MCF 10A (cell line): ENCODE results near the gene MYOF. TPM values are rescaled to one million over a fixed set of nuclear protein-coding genes. Genes with fewer than 3 reads are reported as not detected.
A peak's percentile ranks its signal among the peaks of the same experiment; 100 is the strongest.

ENCODE experiments used
- BruUV-seq: library from RNA; stranded (reverse); fragments of 400-500 nt; replicated peaks from 2 replicates; lab custom pipeline; 2021; lab: Mats Ljungman, UMichigan
- CTCF ChIA-PET: fragments of 300-600 bp; sonication (Branson Sonifier 250); formaldehyde crosslinking; extraction: SDS; loops from one replicate; lab custom pipeline; 2021; ENCODE audit warnings: antibody characterized with exemption, inconsistent platforms; lab: Yijun Ruan, JAX
- POLR2A ChIA-PET: fragments of 300-600, 350-650 bp; sonication (Branson Sonifier 250); formaldehyde crosslinking; extraction: SDS; loops from one replicate; lab custom pipeline; 2020; ENCODE audit warnings: antibody characterized with exemption, inconsistent platforms; lab: Yijun Ruan, JAX
- DNase-seq: peaks from one replicate; pipeline ENCODE4 v3.0.0-alpha.2; 2018; ENCODE audit not compliant: unreplicated experiment
- H3K27ac Mint-ChIP-seq: one replicate; pipeline ENCODE4 v1.8.0; 2022; ENCODE audit warnings: mild to moderate bottlenecking, low read depth, mixed read lengths; ENCODE audit not compliant: unreplicated experiment
- H3K27me3 Mint-ChIP-seq: one replicate; pipeline ENCODE4 v1.8.0; 2022; ENCODE audit warnings: mixed read lengths; ENCODE audit not compliant: insufficient read depth, unreplicated experiment
- H3K36me3 Mint-ChIP-seq: one replicate; pipeline ENCODE4 v1.8.0; 2022; ENCODE audit warnings: mild to moderate bottlenecking, moderate library complexity, mixed read lengths; ENCODE audit not compliant: insufficient read depth, unreplicated experiment
- H3K4me1 Mint-ChIP-seq: one replicate; pipeline ENCODE4 v1.8.0; 2022; ENCODE audit warnings: mixed read lengths; ENCODE audit not compliant: insufficient read depth, unreplicated experiment
- H3K4me3 Mint-ChIP-seq: one replicate; pipeline ENCODE4 v1.8.0; 2022; ENCODE audit warnings: mild to moderate bottlenecking, moderate library complexity, mixed read lengths; ENCODE audit not compliant: unreplicated experiment
- H3K9me3 Mint-ChIP-seq: one replicate; pipeline ENCODE4 v1.8.0; 2022; ENCODE audit warnings: mixed read lengths; ENCODE audit not compliant: unreplicated experiment
- intact Hi-C: fragments of 100-400 bp; cut with micrococcal nuclease; formaldehyde crosslinking; loops from 2 replicates; pipeline ENCODE4 v1.14.1; 2022
- total RNA-seq: library from RNA; stranded (reverse); gene quantifications from 2 replicates; pipeline ENCODE4 v1.2.3, GENCODE V29; 2022
- TF ChIP-seq, protein P1 (sequence below): fragments of 200-600 bp; IDR thresholded peaks from one replicate; pipeline ENCODE4 v1.8.0; 2022; ENCODE audit warnings: antibody characterized with exemption, mild to moderate bottlenecking; ENCODE audit not compliant: unreplicated experiment

Gene MYOF
- total RNA-seq, 1 experiment from 2014 or later = 167 TPM

DNA sequence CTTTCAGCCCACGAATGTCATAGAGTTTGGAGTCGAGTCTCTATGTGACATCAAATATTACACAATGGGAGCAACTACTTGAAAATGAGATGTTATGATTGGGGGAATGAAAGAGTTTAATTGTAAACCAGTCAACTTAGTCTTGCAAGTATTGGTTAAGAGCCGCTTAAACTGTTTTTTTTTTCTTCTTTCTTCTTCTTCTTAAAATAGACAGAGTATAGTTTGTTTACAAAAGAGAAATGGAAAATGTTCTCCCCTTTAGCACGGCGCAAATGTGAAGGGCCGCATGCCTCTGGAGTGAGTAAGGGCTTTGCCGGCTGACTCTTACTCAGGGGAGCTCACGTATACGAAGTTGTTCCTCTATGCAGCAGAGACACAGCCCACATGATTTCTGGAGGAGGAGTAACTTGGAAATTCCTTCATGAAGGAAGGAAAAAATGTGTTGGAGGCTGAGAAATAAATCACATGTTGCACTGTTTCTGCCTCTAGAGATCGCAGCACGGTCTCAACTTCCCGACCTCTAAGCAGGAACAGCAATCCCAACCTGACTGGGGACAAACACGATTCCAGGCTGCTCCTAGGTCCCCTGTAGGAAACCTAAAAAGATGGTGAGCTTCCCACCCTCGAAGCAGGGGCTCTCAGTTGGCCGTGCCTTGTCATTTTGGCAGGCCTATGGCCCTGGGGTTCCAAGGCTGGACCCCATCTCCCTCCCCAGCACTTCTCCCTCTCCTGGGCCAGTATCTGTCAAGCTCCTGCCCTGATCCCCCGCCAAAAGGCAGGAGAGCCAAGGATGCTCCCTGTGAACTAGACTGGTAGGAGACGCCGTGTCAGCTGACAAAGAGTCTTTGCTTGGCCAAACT is 44.8 kb downstream of the MYOF start:
- Mint-ChIP-seq H3K27me3 (no peaks in the 10 kb centered on the region), H3K36me3 (peaks cover 37% of the 10 kb centered on the region), H3K9me3 (no peaks in the 10 kb centered on the region), H3K4me1 (peaks cover 65% of the 10 kb centered on the region), H3K4me3 (peak overlapping the region; percentile 70), H3K27ac (peak overlapping the region; percentile 98)
- CTCF ChIA-PET = interaction anchor here (0.7 to 12.9 kb wide), 12 partner anchors 17 to 70 kb away, joined by 3 to 139 read pairs (median 4); partner anchors contain the start of gene MYOF
- POLR2A ChIA-PET = interaction anchor here (0.5 to 39.8 kb wide), 20 partner anchors 10 to 960 kb away, joined by 3 to 2342 read pairs (median 4); partner anchors contain the start of genes CEP55, FRA10AC1 and MYOF
- TSS peak; percentile 78 for BruUV-seq
- TF ChIP-seq, protein P1, sequence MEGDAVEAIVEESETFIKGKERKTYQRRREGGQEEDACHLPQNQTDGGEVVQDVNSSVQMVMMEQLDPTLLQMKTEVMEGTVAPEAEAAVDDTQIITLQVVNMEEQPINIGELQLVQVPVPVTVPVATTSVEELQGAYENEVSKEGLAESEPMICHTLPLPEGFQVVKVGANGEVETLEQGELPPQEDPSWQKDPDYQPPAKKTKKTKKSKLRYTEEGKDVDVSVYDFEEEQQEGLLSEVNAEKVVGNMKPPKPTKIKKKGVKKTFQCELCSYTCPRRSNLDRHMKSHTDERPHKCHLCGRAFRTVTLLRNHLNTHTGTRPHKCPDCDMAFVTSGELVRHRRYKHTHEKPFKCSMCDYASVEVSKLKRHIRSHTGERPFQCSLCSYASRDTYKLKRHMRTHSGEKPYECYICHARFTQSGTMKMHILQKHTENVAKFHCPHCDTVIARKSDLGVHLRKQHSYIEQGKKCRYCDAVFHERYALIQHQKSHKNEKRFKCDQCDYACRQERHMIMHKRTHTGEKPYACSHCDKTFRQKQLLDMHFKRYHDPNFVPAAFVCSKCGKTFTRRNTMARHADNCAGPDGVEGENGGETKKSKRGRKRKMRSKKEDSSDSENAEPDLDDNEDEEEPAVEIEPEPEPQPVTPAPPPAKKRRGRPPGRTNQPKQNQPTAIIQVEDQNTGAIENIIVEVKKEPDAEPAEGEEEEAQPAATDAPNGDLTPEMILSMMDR = no peak
- intact Hi-C loops = loop anchor here (1.0 to 2.0 kb wide), 3 partner anchors 45 to 61 kb away; partner anchors contain the start of gene MYOF
- peak; percentile 96 for DNase-seq

DNA sequence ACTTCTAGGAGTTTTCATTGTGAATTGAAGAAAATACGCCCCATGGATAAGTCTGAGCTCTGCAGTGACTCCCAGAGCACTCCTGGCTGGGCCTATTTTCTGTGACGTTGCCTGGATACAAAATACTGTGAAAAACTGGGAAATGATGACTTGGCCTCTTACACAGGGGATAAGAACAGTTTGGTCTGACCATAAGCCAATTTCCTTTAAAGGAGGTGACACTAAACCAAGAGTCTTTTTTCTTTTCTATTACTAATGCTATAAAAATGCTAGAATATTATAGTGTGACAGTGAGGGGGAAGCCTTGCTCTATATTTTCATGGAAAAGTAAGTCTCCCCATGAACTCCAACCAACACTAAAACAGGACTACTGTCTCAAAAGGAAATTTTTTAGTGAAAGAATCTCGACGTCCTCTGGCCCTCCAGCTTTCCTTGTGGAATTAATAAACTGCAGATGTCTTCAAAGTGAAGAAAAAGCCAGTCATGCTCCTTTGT is 45.5 kb downstream of the MYOF start:
- peak overlapping the region; percentile 98 for H3K27ac Mint-ChIP-seq
- peaks cover 31% of the 10 kb centered on the region for H3K36me3 Mint-ChIP-seq

DNA sequence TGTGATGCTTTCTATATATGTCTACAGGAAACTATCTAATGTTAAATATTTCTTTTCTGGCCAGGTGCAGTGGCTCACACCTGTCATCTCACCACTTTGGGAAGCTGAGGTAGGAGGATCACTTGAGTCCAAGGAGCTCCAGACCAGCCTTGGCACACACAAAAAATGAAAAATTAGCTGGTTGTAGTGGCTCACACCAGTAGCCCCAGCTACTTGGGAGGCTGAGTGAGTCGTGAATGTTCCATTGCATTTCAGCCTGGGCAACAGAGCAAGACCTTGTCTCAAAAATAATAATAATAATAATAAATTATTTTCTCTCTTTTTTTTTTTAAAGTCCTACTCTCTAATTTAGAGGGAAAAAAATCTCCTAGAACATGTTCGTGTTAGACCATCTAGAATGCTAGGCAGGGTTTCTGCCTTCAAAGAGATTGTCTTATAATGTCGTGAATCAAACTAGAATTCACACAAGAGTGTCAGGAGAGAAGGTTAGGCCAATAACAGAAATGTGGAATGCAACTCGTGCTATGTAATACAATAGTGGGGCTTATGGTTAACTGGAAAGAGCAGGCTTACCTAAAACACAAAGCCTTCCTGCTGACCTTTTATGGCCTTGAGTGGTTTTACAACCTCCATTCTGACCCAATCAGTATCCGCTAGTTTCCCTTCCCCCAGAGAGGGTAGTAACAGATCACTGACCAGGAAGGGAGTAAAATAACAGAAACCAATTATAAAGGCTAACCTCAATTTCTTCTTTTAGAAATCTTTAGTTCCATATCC is 46.3 kb downstream of the MYOF start:
- TF ChIP-seq, protein P1 = no peak
- Mint-ChIP-seq H3K36me3 (peaks cover 35% of the 10 kb centered on the region), H3K27me3 (no peaks in the 10 kb centered on the region), H3K27ac (peak overlapping the region; percentile 98), H3K4me3 (peak overlapping the region; percentile 70), H3K9me3 (no peaks in the 10 kb centered on the region), H3K4me1 (peaks cover 56% of the 10 kb centered on the region)
- peak; percentile 62 for DNase-seq
- intact Hi-C loops = loop anchor here (2.0 kb wide), 1 partner anchor 51 kb away; no protein-coding TSS in a partner anchor
- BruUV-seq = no TSS peak
- ChIA-PET POLR2A (interaction anchor here (0.6 to 39.8 kb wide), 11 partner anchors 8 to 60 kb away, joined by 3 to 2342 read pairs (median 6); partner anchors contain the start of genes CEP55 and MYOF), CTCF (interaction anchor here (0.5 to 12.9 kb wide), 9 partner anchors 10 to 355 kb away, joined by 3 to 139 read pairs (median 4); partner anchors contain the start of gene MYOF)

More for the DNA sequence above, 45.5 kb downstream of the MYOF start:
- TF ChIP-seq, protein P1 = no peak
- Mint-ChIP-seq H3K9me3 (no peaks in the 10 kb centered on the region), H3K4me3 (peak overlapping the region; percentile 70), H3K27me3 (no peaks in the 10 kb centered on the region), H3K4me1 (peaks cover 59% of the 10 kb centered on the region)
- CTCF ChIA-PET = interaction anchor here (0.5 to 12.9 kb wide), 10 partner anchors 11 to 217 kb away, joined by 3 to 139 read pairs (median 4); partner anchors contain the start of gene MYOF
- BruUV-seq = TSS peak; percentile 97
- peak; percentile 72 for DNase-seq
- POLR2A ChIA-PET = interaction anchor here (0.5 to 39.8 kb wide), 16 partner anchors 9 to 505 kb away, joined by 3 to 2342 read pairs (median 5); partner anchors contain the start of genes CEP55 and MYOF
- intact Hi-C loops = loop anchor here (1.0 to 2.0 kb wide), 3 partner anchors 46 to 60 kb away; partner anchors contain the start of gene MYOF
